ENCODE results near the gene MRPL58. TPM values are rescaled to one million over a fixed set of nuclear protein-coding genes. Genes with fewer than 3 reads are reported as not detected.
"Not testable (repeated sequence)": the region's sequence is repeated elsewhere in the genome, so short reads cannot be mapped to it uniquely, and the experiment has no call there.

Gene MRPL58
- total and polyA plus RNA-seq, 2 of the 8 experiments (the other 6 are each of a cell fraction or from before 2014, with no cell fraction given): 43.6 to 49.1 TPM

- H3K79me1 ChIP-seq (ENCODE audit: low read depth, low read length); H3K18ac ChIP-seq (ENCODE audit: extremely low read depth, low read length); H3K36me3 ChIP-seq (ENCODE audit: control insufficient read depth in 2 of 4, insufficient read depth in 4 of 4, low read length in 3 of 4); H2BK5ac ChIP-seq (ENCODE audit: low read depth, low read length); DNase-seq (ENCODE audit: low read depth in 1 of 2, low spot score in 2 of 2); H4K8ac ChIP-seq (ENCODE audit: extremely low read depth, insufficient read depth, low read length); FAIRE-seq; H3K4me3 ChIP-seq (ENCODE audit: extremely low read depth in 1 of 4, insufficient read depth in 2 of 4, low read depth in 3 of 4, low read length in 4 of 4); H2BK20ac ChIP-seq (ENCODE audit: low read length); H2BK15ac ChIP-seq (ENCODE audit: low read length); H4K91ac ChIP-seq (replicated peaks; ENCODE audit: insufficient read length, low read length); H2AFZ ChIP-seq (ENCODE audit: low read length); H3K4ac ChIP-seq (replicated peaks; ENCODE audit: insufficient read length, low read depth, low read length); H3K27ac ChIP-seq (ENCODE audit: low read depth, low read length); H4K5ac ChIP-seq (ENCODE audit: insufficient read length, low read depth, low read length); H3K23ac ChIP-seq (ENCODE audit: insufficient read length); H2BK12ac ChIP-seq (ENCODE audit: low read depth, low read length); H4K20me1 ChIP-seq (replicated peaks in 1 of 2; ENCODE audit: control insufficient read depth in 1 of 2, insufficient read depth in 2 of 2, low read length in 2 of 2); H2AK5ac ChIP-seq (ENCODE audit: low read depth, low read length); H3K9me3 ChIP-seq (ENCODE audit: insufficient read depth in 2 of 2, low read depth in 1 of 2, low read length in 1 of 2); H3K4me2 ChIP-seq (ENCODE audit: insufficient read depth in 1 of 2, low read depth in 2 of 2, low read length in 2 of 2); H3K9ac ChIP-seq (replicated peaks in 1 of 4; ENCODE audit: extremely low read depth in 1 of 4, low read depth in 3 of 4, low read length in 3 of 4); H2BK120ac ChIP-seq (replicated peaks; ENCODE audit: low read depth, low read length); H3K14ac ChIP-seq (ENCODE audit: insufficient read length); H3K79me2 ChIP-seq (ENCODE audit: control insufficient read depth in 1 of 2, insufficient read depth in 2 of 2, low read length in 2 of 2); H3K56ac ChIP-seq (replicated peaks; ENCODE audit: insufficient read length, low read depth, low read length): not testable (repeated sequence)
- ChIA-PET POLR2A (ENCODE audit: partially characterized antibody) (interaction anchor here (0.6 to 6.5 kb wide), 4 partner anchors 10 to 65 kb away, joined by 3 to 48 read pairs (median 4); partner anchors contain the start of gene MRPL58), CTCF (ENCODE audit: partially characterized antibody) (interaction anchor here (0.7 to 19.8 kb wide), 8 partner anchors 7 to 720 kb away, joined by 3 to 345 read pairs (median 7); partner anchors contain the start of genes MRPL58 and OTOP2)
- WGBS, 2 experiments (ENCODE audit: extremely low coverage in 1 of 2, insufficient coverage in 1 of 2, insufficient read length in 1 of 2, insufficient replicate concordance in 2 of 2, low coverage in 1 of 2, low lambda C conversion rate in 2 of 2, missing lambda C conversion rate in 1 of 2): 84% methylated on average over 5 of the region's 5 CpGs; no CpG with 5 or more reads in 1 of the 2 experiments
- H3K23me2 ChIP-seq (ENCODE audit: low read depth, low read length): peaks cover 13% of the 10 kb centered on the region; the same call in 1 of the 2 replicates
- peaks cover 0 to 15% (median 9%) of the 10 kb centered on the region in 4 experiments; a peak in 6 of 7 replicates for H3K4me1 ChIP-seq (replicated peaks in 1 of 4; ENCODE audit: control insufficient read depth in 3 of 4, insufficient read depth in 4 of 4, low read length in 3 of 4)
- H3K27me3 ChIP-seq (replicated peaks in 1 of 4; ENCODE audit: control insufficient read depth in 3 of 4, extremely low read depth in 1 of 4, insufficient read depth in 3 of 4, low read length in 3 of 4): peaks cover 15 to 35% (median 32%) of the 10 kb centered on the region in 4 experiments
Observed at GRCh38 chr17:74969501-74969900, 43.0 kb upstream of the MRPL58 start.
